ENCODE data around the gene KRCC1.

- no peak for TF ChIP-seq CTCF (conservative IDR thresholded peaks at IDR 0.05; ENCODE audit: low read length)
- TF ChIP-seq EZH2phosphoT487 (IDR thresholded peaks at IDR 0.05; ENCODE audit: borderline replicate concordance) = no peak
Measured at GRCh38 chr2:88053934-88054781, 1.4 kb downstream of the KRCC1 start.
